Endothelial cell (in vitro differentiated cells): ENCODE results near the gene SEZ6. TPM values are rescaled to one million over a fixed set of nuclear protein-coding genes. Genes with fewer than 3 reads are reported as not detected.

Source experiments
- DNase-seq: peaks from one replicate; pipeline ENCODE4 v3.0.0; 2021; ENCODE audit warnings: low spot score
- H3K27ac Mint-ChIP-seq: one replicate; pipeline ENCODE4 v1.8.0; 2021; ENCODE audit warnings: mixed read lengths, inconsistent platforms; ENCODE audit not compliant: unreplicated experiment
- H3K27me3 Mint-ChIP-seq: one replicate; pipeline ENCODE4 v1.8.0; 2021; ENCODE audit warnings: mild to moderate bottlenecking, moderate library complexity, mixed read lengths, inconsistent platforms; ENCODE audit not compliant: unreplicated experiment
- H3K36me3 Mint-ChIP-seq: one replicate; pipeline ENCODE4 v1.8.0; 2021; ENCODE audit warnings: mild to moderate bottlenecking, low read depth, mixed read lengths, inconsistent platforms; ENCODE audit not compliant: unreplicated experiment
- H3K4me1 Mint-ChIP-seq: one replicate; pipeline ENCODE4 v1.8.0; 2021; ENCODE audit warnings: mild to moderate bottlenecking, mixed read lengths, inconsistent platforms; ENCODE audit not compliant: unreplicated experiment
- H3K4me3 Mint-ChIP-seq: one replicate; pipeline ENCODE4 v1.8.0; 2021; ENCODE audit warnings: mild to moderate bottlenecking, mixed read lengths, inconsistent platforms; ENCODE audit not compliant: unreplicated experiment
- H3K9me3 Mint-ChIP-seq: one replicate; pipeline ENCODE4 v1.8.0; 2021; ENCODE audit warnings: mixed read lengths, inconsistent platforms; ENCODE audit not compliant: unreplicated experiment
- CTCF ChIP-seq: fragments of 200-600 bp; sonication (generic); IDR thresholded peaks from one replicate; pipeline ENCODE4 v1.5.0; 2021; ENCODE audit warnings: antibody characterized with exemption; ENCODE audit not compliant: unreplicated experiment
- total RNA-seq: library from RNA; stranded (reverse); fragmentation: NEBNext Ultra II Directional; extraction: Animal tissue kit (Norgen Biotek cat#: 25700); gene quantifications from one replicate; pipeline ENCODE4 v1.2.1, GENCODE V29; 2021; ENCODE audit not compliant: unreplicated experiment

The SEZ6 gene
- total RNA-seq, 1 donor from 2014 or later = 0.10 TPM

- TF ChIP-seq CTCF = no peak
- peaks cover 4% of the 10 kb centered on the region for H3K4me1 Mint-ChIP-seq
- no peak overlapping the region for H3K27ac Mint-ChIP-seq
- no peaks in the 10 kb centered on the region for H3K9me3 Mint-ChIP-seq
- peak overlapping the region; percentile 26 for H3K4me3 Mint-ChIP-seq
- no peak for DNase-seq
- H3K27me3 Mint-ChIP-seq = peaks cover 10% of the 10 kb centered on the region
- H3K36me3 Mint-ChIP-seq = no peaks in the 10 kb centered on the region
Measured at GRCh38 chr17:28968231-28968913, 37.5 kb downstream of the SEZ6 start.

- no peak overlapping the region for H3K27ac Mint-ChIP-seq
- no peaks in the 10 kb centered on the region for H3K9me3 Mint-ChIP-seq
- no peak for TF ChIP-seq CTCF
- H3K27me3 Mint-ChIP-seq = peaks cover 10% of the 10 kb centered on the region
- DNase-seq = no peak
- H3K4me1 Mint-ChIP-seq = peaks cover 4% of the 10 kb centered on the region
- H3K36me3 Mint-ChIP-seq = no peaks in the 10 kb centered on the region
- no peak overlapping the region for H3K4me3 Mint-ChIP-seq
Measured at GRCh38 chr17:28967221-28968135, 38.4 kb downstream of the SEZ6 start.

- Mint-ChIP-seq H3K9me3 (no peaks in the 10 kb centered on the region), H3K4me1 (peaks cover 3% of the 10 kb centered on the region), H3K36me3 (no peaks in the 10 kb centered on the region), H3K27ac (no peak overlapping the region), H3K27me3 (peaks cover 6% of the 10 kb centered on the region), H3K4me3 (no peak overlapping the region)
- DNase-seq = no peak
- no peak for TF ChIP-seq CTCF
Measured at GRCh38 chr17:28963841-28964240, 42.0 kb downstream of the SEZ6 start.

- no peak for DNase-seq
- H3K27ac Mint-ChIP-seq = no peak overlapping the region
- H3K4me1 Mint-ChIP-seq = no peaks in the 10 kb centered on the region
- H3K27me3 Mint-ChIP-seq = peaks cover 6% of the 10 kb centered on the region
- H3K9me3 Mint-ChIP-seq = no peaks in the 10 kb centered on the region
- no peak for TF ChIP-seq CTCF
- H3K4me3 Mint-ChIP-seq = no peak overlapping the region
- H3K36me3 Mint-ChIP-seq = no peaks in the 10 kb centered on the region
Measured at GRCh38 chr17:28963055-28963611, 42.7 kb downstream of the SEZ6 start.
